ENCODE results near the gene PTPN14. TPM values are rescaled to one million over a fixed set of nuclear protein-coding genes. Genes with fewer than 3 reads are reported as not detected.
A peak's percentile ranks its signal among the peaks of the same experiment; 100 is the strongest.

PTPN14 gene
- total and polyA plus RNA-seq, 12 donors, result 5.0 to 71.6 (median 42.3) TPM

- DNase-seq (no peak), ATAC-seq (no peak)
- H3K4me1 ChIP-seq, result peaks cover 0 to 3% (median 0%) of the 10 kb centered on the region in 9 donors
- H3K36me3 ChIP-seq, result no peaks in the 10 kb centered on the region
- no peaks in the 10 kb centered on the region for H3K27me3 ChIP-seq
- TF ChIP-seq CTCF (IDR thresholded peaks at IDR 0.05), result no peak
- H3K9me3 ChIP-seq, result no peaks in the 10 kb centered on the region
- WGBS, 2 donors, result 89 to 93% methylated on average over 4 of the region's 4 CpGs
- intact Hi-C loops (cut with DNase I), result loop anchor here in 9 of 10 donors (5.0 to 10.0 kb wide), 9 partner anchors 194 to 377 kb away; no protein-coding TSS in a partner anchor
- H3K27ac ChIP-seq, result no peak overlapping the region
- H3K4me3 ChIP-seq, result no peak overlapping the region
Observed at GRCh38 chr1:214588963-214589597, 37.7 kb upstream of the PTPN14 start.

- ATAC-seq, result no peak
- Histone ChIP-seq H3K4me3 (no peak overlapping the region), H3K27ac (no peak overlapping the region), H3K9me3 (no peaks in the 10 kb centered on the region), H3K4me1 (peaks cover 0 to 3% (median 0%) of the 10 kb centered on the region in 9 donors), H3K27me3 (no peaks in the 10 kb centered on the region), H3K36me3 (no peaks in the 10 kb centered on the region)
- no peak for DNase-seq
- intact Hi-C loops (cut with DNase I), result loop anchor here in 9 of 10 donors (2.0 to 10.0 kb wide), 10 partner anchors 192 to 375 kb away; no protein-coding TSS in a partner anchor
- 84 to 86% methylated on average over 5 of the region's 5 CpGs for WGBS, 2 donors
- no peak for TF ChIP-seq CTCF (IDR thresholded peaks at IDR 0.05)
Observed at GRCh38 chr1:214587165-214587564, 35.8 kb upstream of the PTPN14 start.

GRCh38 chr1:214586621-214587020 lies 35.2 kb upstream of the PTPN14 start:
- DNase-seq (no peak), ATAC-seq (no peak)
- TF ChIP-seq CTCF (IDR thresholded peaks at IDR 0.05), result no peak
- no peaks in the 10 kb centered on the region for H3K9me3 ChIP-seq
- peaks cover 0 to 3% (median 0%) of the 10 kb centered on the region in 9 donors for H3K4me1 ChIP-seq
- WGBS, 2 donors, result 88 to 91% methylated on average over 3 of the region's 3 CpGs
- no peak overlapping the region for H3K4me3 ChIP-seq
- intact Hi-C loops (cut with DNase I), result loop anchor here in 9 of 10 donors (2.0 to 10.0 kb wide), 10 partner anchors 192 to 374 kb away; no protein-coding TSS in a partner anchor
- H3K36me3 ChIP-seq, result no peaks in the 10 kb centered on the region
- no peak overlapping the region for H3K27ac ChIP-seq
- H3K27me3 ChIP-seq, result no peaks in the 10 kb centered on the region

- Histone ChIP-seq H3K9me3 (no peaks in the 10 kb centered on the region), H3K27ac (no peak overlapping the region), H3K4me3 (no peak overlapping the region), H3K36me3 (no peaks in the 10 kb centered on the region), H3K27me3 (no peaks in the 10 kb centered on the region), H3K4me1 (peaks cover 0 to 3% (median 0%) of the 10 kb centered on the region in 9 donors)
- peak; percentile 44 to 86 (median 76) for TF ChIP-seq CTCF (IDR thresholded peaks at IDR 0.05)
- intact Hi-C loops (cut with DNase I), result loop anchor here (1.0 to 10.0 kb wide), 13 partner anchors 38 to 373 kb away; no protein-coding TSS in a partner anchor
- 45 to 52% methylated on average over 1 of the region's 1 CpG for WGBS, 2 donors
- DNase-seq (no peak), ATAC-seq (peak in 7 of 8 donors; percentile 72 to 87 (median 76))
Observed at GRCh38 chr1:214584805-214585766, 33.7 kb upstream of the PTPN14 start.
